Fibroblast of skin of right quadriceps (primary cell): ENCODE data around the gene TAS1R3.
"Not testable (repeated sequence)": the region's sequence is repeated elsewhere in the genome, so short reads cannot be mapped to it uniquely, and the experiment has no call there.

Experiments used
- DNase-seq: peaks from one replicate; pipeline ENCODE4 v3.0.0-alpha.2; 2013

Gene TAS1R3

DNA sequence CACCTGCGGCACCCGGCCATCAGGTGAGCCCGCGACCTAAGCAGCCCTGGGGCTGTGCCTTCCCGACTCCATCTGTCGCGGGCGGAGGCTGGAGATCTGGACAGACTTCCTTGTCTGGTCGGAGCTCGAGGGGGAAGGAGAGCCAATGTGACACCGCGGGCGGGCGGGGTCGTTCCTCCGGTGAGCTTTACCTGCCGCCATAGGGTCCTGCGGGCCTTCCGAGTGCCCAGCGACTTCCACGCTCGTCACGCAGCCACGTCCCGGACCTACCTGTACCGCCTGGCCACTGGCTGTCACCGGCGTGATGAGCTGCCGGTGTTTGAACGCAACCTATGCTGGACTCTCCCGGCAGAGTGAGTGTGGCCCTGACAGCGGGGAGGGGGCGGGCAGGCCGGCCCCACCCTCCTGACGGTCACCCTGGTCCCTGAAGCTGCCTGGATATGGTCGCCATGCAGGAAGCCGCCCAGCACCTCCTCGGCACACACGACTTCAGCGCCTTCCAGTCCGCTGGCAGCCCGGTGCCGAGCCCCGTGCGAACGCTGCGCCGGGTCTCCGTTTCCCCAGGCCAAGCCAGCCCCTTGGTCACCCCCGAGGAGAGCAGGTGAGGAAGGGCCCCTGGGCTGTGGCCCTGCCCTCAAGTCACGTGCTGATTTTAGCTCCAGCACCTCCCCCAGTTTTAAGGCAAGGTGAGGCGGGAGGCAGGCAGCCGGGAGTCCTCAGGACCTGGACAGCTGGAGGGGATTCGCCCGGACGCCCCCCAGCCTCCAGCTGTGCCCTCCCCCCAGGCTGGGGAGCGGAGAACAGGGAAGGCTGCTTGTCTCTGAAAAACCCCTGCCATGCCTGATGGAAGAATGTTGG, 21.6 kb upstream of the TAS1R3 start:
- no peak for DNase-seq

DNA sequence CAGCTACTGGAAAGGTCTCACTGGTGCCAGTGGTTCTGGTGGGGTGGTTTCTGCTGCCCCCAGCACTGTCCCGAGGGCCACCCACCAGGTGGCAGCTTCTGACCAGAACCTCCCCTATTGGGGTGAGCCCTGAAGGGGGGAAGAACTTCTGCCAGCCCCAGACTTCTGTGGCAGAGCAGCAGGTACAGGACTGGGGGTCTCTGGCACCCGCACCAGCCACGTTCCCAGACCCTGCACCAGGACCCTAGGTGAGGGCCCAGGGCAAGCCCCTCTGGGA, 21.0 kb upstream of the TAS1R3 start:
- DNase-seq = no peak

- no peak for DNase-seq
Observed at GRCh38 chr1:1310476-1311053, 20.5 kb upstream of the TAS1R3 start.

DNA sequence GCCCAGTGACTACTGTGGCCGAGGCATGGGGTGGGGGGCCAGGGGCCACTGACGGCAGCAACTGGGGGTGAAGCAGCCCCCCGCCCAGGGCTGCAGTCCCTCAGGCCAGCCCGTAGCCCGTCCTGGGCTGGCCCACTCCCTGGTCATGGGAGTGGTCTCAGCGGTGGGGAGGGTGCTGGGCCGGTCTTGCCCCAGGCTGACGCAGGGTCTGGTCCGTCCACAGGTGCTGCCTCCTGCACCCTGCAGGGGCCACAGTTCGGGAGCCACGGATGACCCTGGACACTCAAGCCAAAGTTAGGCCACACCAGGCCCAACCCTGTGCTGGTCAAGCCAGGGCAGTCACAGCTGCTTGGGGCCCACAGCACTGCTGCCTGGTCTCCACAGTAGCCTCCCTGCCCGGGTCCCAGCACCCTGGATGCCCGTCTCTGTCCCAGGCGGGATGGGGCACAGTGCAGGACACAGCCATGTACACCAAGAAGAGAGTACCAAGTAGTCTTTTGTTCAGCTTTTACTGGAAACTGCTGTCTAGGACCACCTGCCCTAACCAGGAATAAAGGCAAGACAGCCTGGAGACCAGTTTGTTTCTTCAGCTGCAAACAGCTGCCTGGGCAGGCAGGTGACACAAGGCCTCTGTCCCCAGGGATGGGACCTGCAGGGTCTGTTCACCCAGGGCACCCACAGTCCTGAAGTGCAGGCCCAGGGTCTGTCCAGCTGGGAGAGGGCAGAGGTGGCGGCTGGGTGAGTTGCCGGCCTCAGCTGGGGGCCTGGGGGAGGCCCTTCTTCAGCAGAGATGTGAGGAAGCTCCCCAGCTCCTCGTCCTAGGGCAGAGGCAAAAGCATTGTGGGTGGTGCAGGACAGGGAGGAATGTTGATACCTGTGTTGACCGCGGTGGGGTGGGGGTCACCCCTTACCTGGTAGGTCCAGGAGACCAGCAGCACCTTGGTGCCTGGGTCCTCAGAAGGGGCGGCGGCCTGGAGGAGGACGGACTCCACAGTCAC, 19.7 kb upstream of the TAS1R3 start:
- no peak for DNase-seq

GRCh38 chr1:1312450-1313314, 18.4 kb upstream of the TAS1R3 start:
- DNase-seq = no peak

GRCh38 chr1:1313500-1314236, 17.4 kb upstream of the TAS1R3 start:
- DNase-seq = no peak

- no peak for DNase-seq
Observed at GRCh38 chr1:1314237-1314586, 16.9 kb upstream of the TAS1R3 start.

GRCh38 chr1:1314678-1315335, 16.3 kb upstream of the TAS1R3 start:
- DNase-seq = no peak

GRCh38 chr1:1315435-1315954, 15.6 kb upstream of the TAS1R3 start:
- no peak for DNase-seq

GRCh38 chr1:1316199-1316598, 14.9 kb upstream of the TAS1R3 start:
- not testable (repeated sequence) for DNase-seq

DNA sequence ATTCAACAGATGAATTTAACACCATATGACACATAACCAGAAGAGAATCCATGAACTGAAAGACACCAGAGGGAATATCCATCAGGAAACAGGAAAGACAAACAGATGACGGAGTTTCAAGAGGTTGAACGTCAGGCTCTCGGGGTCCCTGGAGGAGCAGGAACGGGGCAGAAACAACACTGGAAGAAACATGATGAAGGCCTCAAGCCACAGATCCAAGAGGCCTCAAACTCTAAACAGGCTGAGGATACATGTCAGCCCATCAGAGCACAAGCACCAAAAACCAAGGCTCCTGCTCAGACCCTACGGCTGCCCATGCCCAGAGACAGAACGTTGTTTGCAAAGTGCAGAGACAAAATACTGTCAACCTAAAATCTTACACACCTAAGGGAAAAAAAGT, 13.7 kb upstream of the TAS1R3 start:
- DNase-seq = no peak

DNA sequence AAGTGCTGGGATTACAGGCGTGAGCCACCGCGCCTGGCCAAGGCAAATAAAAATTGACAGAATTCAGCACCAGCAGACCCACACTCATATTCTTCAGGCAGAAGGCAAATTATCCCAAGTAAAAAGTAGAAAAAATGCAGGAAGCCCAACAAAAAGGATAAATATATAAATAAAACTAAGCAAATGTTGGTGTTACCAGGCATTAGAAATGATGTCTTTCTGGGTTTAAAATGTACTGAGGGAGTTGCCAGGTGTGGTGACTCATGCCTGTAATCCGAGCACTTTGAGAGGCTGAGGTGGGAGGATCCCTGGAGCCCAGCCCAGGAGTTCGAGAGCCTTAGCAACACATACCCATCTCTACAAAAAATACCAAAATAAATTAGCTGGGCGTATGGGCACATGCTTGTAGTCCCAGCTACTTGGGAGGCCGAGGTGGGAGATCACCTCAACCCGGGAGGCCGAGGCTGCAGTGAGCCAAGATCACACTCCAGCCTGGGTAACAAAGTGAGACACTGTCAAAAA, 12.9 kb upstream of the TAS1R3 start:
- peak; percentile 90 for DNase-seq

GRCh38 chr1:1318777-1319645, 12.1 kb upstream of the TAS1R3 start:
- no peak for DNase-seq

GRCh38 chr1:1319646-1319941, 11.5 kb upstream of the TAS1R3 start:
- DNase-seq = no peak

DNA sequence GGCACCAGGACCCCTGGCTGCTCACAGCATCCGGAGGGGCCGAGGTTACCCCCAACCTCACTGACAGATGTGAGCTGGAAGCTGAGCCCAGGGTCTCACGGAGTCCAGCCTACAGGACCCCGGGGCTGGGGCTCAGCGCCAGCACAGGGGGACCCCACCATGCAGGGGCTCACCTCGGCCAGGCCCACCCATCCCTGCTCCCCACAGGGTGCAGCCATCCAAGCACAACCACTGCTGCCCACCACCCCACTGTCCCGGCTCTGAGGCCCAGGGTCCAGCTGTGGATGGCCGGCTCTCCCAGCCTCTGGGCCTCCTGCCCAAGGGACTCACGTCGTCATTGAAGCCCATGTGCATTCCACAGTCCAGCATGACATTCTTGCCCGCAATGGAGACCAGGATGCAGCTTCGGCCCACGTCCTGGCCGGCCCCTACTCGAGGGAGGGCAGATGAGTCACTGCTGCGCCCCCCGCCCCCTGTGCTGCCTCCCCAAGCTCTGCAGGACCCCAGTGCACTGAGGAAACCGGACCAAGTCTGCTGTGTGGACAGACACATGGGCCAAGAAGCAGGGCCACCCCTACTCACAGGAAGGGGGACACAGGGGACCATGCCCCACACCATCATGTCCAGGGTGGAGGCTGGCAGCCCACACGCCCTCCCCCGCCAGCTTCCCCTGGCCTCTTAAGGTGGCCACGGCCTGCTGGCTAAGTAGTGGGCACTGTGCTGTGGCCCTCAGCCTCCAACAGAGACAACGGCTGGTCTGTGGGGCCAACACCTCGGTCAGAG, 10.2 kb upstream of the TAS1R3 start:
- no peak for DNase-seq

DNA sequence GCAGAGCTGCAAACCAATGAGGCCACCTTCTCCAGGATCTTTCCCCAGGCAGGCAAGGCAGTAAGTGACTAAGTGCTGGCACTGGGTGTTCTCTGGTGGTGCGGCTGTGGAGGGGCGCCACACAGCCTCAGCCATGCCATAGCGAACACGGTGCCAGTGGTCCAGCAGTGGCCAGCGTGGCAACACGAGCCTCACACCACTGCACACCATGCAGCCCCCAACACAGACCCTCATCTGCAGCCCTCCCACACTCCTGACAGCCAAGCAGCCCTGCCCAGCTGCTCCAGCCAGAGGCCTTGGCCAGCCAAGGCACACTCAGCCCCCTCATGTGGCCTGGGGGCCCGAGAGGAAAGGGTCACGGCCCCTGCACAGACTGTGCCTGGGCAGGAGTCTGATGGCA, 9.6 kb upstream of the TAS1R3 start:
- DNase-seq = no peak

- no peak for DNase-seq
Observed at GRCh38 chr1:1322418-1322817, 8.7 kb upstream of the TAS1R3 start.

GRCh38 chr1:1322952-1323351, 8.1 kb upstream of the TAS1R3 start:
- DNase-seq = no peak

GRCh38 chr1:1324084-1324523, 7.0 kb upstream of the TAS1R3 start:
- no peak for DNase-seq
